Cardiac muscle cell (in vitro differentiated cells and primary cell): ENCODE measurements around the gene ACOX3. TPM values are rescaled to one million over a fixed set of nuclear protein-coding genes. Genes with fewer than 3 reads are reported as not detected.
"Not testable (repeated sequence)": the region's sequence is repeated elsewhere in the genome, so short reads cannot be mapped to it uniquely, and the experiment has no call there.

Experiments used
- DNase-seq, 2 donors: peaks; one replicate each; pipeline versions ENCODE4 v3.0.0 to v3.0.0-alpha.2; 2010 to 2017; ENCODE audit warnings: low read depth in 1 of 2, low spot score in 1 of 2
- H3K27ac ChIP-seq: fragments of 200-600 bp; sonication (generic); 2 replicates; pipeline ENCODE4 v1.5.1; 2016
- H3K27me3 ChIP-seq: fragments of 200-600 bp; sonication (generic); 2 replicates; pipeline ENCODE4 v1.6.0; 2016; ENCODE audit warnings: control low read depth
- H3K36me3 ChIP-seq: fragments of 200-600 bp; sonication (generic); 2 replicates; pipeline ENCODE4 v1.5.1; 2016; ENCODE audit warnings: control low read depth
- H3K4me1 ChIP-seq: fragments of 200-600 bp; sonication (generic); 2 replicates; pipeline ENCODE4 v1.8.1; 2017; ENCODE audit warnings: low read depth, mild to moderate bottlenecking, mixed run types
- H3K4me3 ChIP-seq: fragments of 200-600 bp; sonication (generic); 2 replicates; pipeline ENCODE4 v1.5.1; 2016; ENCODE audit warnings: mild to moderate bottlenecking
- H3K9me3 ChIP-seq: fragments of 200-600 bp; sonication (generic); 2 replicates; pipeline ENCODE4 v1.5.1; 2017; ENCODE audit warnings: low read depth, mild to moderate bottlenecking, control low read depth
- polyA plus RNA-seq: library from polyadenylated mRNA; unstranded; fragments of >200 nt; fragmentation: Nextera tagmentation; extraction: Ambion mirVana; gene quantifications from 2 replicates; pipeline ENCODE4 v1.2.1, GENCODE V29; 2016
- total RNA-seq: library from RNA; depleted of rRNA; stranded (reverse); fragments of >200 nt; gene quantifications from 2 replicates; pipeline ENCODE4 v1.2.3, GENCODE V29; 2016
- TF ChIP-seq, protein P1 (sequence below): IDR thresholded peaks from 2 replicates; pipeline ENCODE4 v1.5.1; 2012; ENCODE audit warnings: low read depth, mild to moderate bottlenecking, low read length

Gene ACOX3
- total and polyA plus RNA-seq, 2 experiments from 2014 or later, result 19.1 to 38.7 TPM

DNA sequence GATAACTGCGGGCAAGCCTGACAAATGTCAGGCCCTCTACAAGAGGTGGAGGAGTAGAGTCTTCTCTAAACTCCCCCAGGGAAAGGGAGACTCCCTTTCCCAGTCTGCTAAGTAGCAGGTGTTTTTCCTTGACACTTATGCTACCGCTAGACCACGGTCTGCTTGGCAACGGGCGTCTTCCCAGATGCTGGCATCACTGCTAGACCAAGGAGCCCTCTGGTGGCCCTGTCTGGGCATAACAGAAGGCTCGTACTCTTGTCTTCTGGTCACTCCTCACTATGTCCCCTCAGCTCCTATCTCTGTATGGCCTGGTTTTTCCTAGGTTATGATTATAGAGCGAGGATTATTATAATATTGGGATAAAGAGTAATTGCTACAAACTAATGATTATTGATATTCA, 33.6 kb downstream of the ACOX3 start:
- not testable (repeated sequence) for H3K4me1 ChIP-seq, H3K27ac ChIP-seq, H3K4me3 ChIP-seq, H3K9me3 ChIP-seq, H3K36me3 ChIP-seq, H3K27me3 ChIP-seq
- peak in 1 of 2 donors; percentile 47 for DNase-seq
- TF ChIP-seq, protein P1, sequence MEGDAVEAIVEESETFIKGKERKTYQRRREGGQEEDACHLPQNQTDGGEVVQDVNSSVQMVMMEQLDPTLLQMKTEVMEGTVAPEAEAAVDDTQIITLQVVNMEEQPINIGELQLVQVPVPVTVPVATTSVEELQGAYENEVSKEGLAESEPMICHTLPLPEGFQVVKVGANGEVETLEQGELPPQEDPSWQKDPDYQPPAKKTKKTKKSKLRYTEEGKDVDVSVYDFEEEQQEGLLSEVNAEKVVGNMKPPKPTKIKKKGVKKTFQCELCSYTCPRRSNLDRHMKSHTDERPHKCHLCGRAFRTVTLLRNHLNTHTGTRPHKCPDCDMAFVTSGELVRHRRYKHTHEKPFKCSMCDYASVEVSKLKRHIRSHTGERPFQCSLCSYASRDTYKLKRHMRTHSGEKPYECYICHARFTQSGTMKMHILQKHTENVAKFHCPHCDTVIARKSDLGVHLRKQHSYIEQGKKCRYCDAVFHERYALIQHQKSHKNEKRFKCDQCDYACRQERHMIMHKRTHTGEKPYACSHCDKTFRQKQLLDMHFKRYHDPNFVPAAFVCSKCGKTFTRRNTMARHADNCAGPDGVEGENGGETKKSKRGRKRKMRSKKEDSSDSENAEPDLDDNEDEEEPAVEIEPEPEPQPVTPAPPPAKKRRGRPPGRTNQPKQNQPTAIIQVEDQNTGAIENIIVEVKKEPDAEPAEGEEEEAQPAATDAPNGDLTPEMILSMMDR, result peak; percentile 37

DNA sequence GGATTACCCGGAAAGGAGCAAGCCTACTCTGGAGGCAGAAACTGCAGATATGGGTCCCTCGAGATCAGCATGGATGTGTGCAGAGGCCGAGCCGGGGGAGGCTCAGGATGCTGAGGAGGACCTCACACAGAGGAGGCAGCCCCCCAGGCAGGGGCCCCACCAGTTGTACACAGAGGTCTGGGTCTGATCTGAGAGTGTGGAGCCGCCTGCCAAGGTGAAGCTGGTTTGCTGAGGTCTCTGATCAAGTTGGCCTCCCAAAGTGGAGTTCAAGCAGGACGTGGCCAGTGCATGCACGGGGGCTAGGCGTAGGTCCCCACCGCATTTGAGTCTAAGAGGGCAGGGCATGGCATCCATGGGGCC, 35.0 kb downstream of the ACOX3 start:
- no peaks in the 10 kb centered on the region for H3K9me3 ChIP-seq
- no peaks in the 10 kb centered on the region for H3K27me3 ChIP-seq
- DNase-seq, result no peak
- H3K4me1 ChIP-seq, result no peaks in the 10 kb centered on the region
- no peak overlapping the region for H3K27ac ChIP-seq
- no peak overlapping the region for H3K4me3 ChIP-seq
- TF ChIP-seq, protein P1, result no peak
- peaks cover 9% of the 10 kb centered on the region for H3K36me3 ChIP-seq

- H3K4me1 ChIP-seq, result no peaks in the 10 kb centered on the region
- H3K4me3 ChIP-seq, result no peak overlapping the region
- TF ChIP-seq, protein P1, result no peak
- peaks cover 9% of the 10 kb centered on the region for H3K36me3 ChIP-seq
- no peaks in the 10 kb centered on the region for H3K27me3 ChIP-seq
- no peak overlapping the region for H3K27ac ChIP-seq
- DNase-seq, result no peak
- no peaks in the 10 kb centered on the region for H3K9me3 ChIP-seq
Observed at GRCh38 chr4:8404791-8405515, 35.6 kb downstream of the ACOX3 start.

- H3K9me3 ChIP-seq, result no peaks in the 10 kb centered on the region
- no peaks in the 10 kb centered on the region for H3K27me3 ChIP-seq
- H3K36me3 ChIP-seq, result peaks cover 3% of the 10 kb centered on the region
- no peak overlapping the region for H3K4me3 ChIP-seq
- DNase-seq, result no peak
- H3K27ac ChIP-seq, result no peak overlapping the region
- H3K4me1 ChIP-seq, result no peaks in the 10 kb centered on the region
- TF ChIP-seq, protein P1, result no peak
Observed at GRCh38 chr4:8403976-8404375, 36.5 kb downstream of the ACOX3 start.

DNA sequence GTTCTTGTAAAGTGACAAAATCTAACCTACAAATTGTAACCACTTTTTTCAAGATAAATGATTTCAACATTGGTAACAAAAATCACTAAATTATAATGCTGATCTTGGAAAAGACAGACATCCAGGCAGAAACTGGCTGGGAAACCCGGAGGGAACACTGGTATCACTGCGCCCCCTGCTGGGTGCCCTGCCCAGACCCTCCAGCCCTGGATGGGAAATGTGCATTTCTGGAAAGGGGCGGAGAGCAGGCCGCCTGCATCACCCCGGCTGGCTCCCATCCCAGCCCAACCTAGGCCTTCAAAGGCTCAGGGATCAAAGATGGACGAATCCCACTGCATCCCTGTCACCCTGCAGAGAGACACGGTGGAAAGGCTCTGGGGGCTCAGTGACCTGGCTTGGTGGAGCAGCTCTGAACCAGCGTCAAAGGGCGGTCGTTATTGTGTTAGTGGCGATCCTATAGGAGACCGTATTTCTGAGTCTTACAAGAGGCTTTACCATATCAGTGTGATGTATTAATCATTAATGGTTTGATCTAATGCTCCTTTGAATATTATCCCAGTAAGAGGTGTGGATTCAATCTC, 37.3 kb downstream of the ACOX3 start:
- H3K27ac ChIP-seq, result no peak overlapping the region
- DNase-seq, result peak; percentile 88 to 90
- no peaks in the 10 kb centered on the region for H3K27me3 ChIP-seq
- peaks cover 3% of the 10 kb centered on the region for H3K36me3 ChIP-seq
- TF ChIP-seq, protein P1, result peak; percentile 96
- no peaks in the 10 kb centered on the region for H3K4me1 ChIP-seq
- no peaks in the 10 kb centered on the region for H3K9me3 ChIP-seq
- H3K4me3 ChIP-seq, result no peak overlapping the region
